ENCODE measurements around the gene LASP1.

LASP1 gene

DNA sequence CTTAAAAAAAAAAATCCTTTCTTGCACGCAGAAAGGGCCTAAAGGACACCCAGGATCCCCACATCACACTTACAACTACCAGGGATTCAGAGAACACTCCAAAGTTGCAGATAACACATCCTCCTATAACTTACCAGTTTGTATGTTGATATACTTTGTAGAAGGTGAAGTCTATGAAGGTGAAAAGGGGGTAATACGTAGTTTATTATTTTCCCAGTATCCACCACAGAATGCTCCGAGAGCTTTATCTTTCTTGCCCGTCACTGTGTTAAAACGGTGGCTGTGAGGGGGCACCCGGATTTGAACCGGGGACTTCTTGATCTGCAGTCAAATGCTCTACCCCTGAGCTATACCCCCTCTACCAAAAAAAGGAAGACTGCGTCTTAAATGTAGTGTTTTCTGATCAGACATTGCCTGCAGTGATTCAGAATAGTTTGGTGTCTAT is 8.4 kb upstream of the LASP1 start:
- TF ChIP-seq POLR2A (IDR thresholded peaks at IDR 0.05; ENCODE audit: low read depth, low read length) = no peak
- DNase-seq (ENCODE audit: insufficient read length, low spot score) (no peak), FAIRE-seq (no peak)

DNA sequence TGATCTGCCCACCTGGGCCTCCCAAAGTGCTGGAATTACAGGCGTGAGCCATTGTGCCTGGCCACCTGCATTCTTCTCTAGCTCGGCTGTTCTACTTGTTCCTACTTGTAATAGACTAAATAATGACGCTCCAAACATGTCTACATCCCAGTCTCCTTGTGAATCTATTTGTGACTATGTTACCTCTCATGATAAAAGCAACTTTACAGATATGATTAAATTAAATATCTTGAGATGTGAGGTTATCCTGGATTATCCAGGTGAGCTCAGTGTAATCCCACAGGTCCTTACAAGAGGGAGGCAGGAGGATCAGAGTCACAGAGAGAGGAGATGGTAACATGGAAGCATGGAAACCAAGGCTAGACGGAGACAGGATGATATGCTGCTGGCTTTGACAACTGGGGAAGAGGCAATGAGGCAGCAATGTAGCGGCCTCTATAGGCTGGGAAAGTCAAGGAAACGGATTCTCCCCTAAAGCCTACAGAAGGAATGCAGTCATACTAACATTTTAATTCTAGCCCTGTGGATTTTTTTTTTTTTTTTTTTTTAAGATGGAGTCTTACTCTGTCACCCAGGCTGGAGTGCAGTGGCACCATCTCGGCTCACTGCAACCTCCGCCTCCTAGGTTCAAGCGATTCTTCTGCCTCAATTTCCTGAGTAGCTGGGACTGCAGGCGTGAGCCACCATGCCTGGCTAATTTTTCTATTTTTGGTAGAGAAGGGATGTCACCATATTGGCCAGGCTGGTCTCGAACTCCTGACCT is 5.0 kb upstream of the LASP1 start:
- FAIRE-seq (no peak), DNase-seq (ENCODE audit: insufficient read length, low spot score) (no peak)
- no peak for TF ChIP-seq POLR2A (IDR thresholded peaks at IDR 0.05; ENCODE audit: low read depth, low read length)

GRCh38 chr17:38867179-38867967 is 2.5 kb upstream of the LASP1 start:
- FAIRE-seq = no peak
- no peak for TF ChIP-seq POLR2A (IDR thresholded peaks at IDR 0.05; ENCODE audit: low read depth, low read length)
- DNase-seq (ENCODE audit: insufficient read length, low spot score) = no peak

DNA sequence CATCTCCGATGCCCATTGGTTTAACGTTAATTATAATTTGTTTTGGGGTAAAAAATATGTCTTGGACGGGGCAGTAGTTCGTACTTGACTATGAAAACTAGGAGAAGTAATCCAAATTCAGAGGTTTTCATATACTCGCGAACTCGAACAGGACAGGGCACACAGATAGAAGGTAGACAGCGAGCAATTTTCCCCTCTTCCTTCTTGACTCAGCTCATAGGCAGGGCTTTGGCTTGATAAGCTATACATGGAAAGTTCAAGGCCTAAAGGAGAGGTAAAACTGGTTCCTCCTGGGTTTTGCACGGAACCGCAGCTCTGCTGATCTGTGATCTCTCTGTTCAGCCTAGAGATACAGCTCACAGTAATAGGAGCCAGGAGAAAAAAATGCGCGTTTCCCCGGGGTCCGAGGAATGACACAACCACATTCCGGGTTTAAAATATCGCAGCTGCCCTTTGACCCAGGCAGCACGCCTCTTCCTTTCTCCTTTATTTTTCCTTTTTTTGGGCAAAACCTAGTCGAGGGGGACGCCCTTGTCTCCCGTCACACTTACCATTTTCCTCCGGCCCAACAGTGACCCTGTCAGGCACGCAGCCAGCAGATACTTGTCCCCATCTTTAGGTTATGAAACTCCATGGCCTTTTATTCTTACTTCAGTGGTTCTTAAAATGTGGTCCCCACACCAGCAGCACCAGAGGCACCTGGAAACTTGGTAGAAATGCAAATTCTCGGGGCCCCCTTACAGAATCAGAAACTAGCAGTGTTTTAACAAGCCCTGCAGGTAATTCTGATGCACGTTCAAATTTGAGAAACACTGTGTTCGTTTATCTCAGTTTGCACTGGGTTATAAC is 1.7 kb upstream of the LASP1 start:
- no peak for TF ChIP-seq POLR2A (IDR thresholded peaks at IDR 0.05; ENCODE audit: low read depth, low read length)
- FAIRE-seq = no peak
- DNase-seq (ENCODE audit: insufficient read length, low spot score) = no peak

GRCh38 chr17:38868817-38869525 is 887 bp upstream of the LASP1 start:
- no peak for FAIRE-seq
- peak; percentile 37; the same call in 1 of the 2 replicates for TF ChIP-seq POLR2A (IDR thresholded peaks at IDR 0.05; ENCODE audit: low read depth, low read length)
- DNase-seq (ENCODE audit: insufficient read length, low spot score) = no peak

DNA sequence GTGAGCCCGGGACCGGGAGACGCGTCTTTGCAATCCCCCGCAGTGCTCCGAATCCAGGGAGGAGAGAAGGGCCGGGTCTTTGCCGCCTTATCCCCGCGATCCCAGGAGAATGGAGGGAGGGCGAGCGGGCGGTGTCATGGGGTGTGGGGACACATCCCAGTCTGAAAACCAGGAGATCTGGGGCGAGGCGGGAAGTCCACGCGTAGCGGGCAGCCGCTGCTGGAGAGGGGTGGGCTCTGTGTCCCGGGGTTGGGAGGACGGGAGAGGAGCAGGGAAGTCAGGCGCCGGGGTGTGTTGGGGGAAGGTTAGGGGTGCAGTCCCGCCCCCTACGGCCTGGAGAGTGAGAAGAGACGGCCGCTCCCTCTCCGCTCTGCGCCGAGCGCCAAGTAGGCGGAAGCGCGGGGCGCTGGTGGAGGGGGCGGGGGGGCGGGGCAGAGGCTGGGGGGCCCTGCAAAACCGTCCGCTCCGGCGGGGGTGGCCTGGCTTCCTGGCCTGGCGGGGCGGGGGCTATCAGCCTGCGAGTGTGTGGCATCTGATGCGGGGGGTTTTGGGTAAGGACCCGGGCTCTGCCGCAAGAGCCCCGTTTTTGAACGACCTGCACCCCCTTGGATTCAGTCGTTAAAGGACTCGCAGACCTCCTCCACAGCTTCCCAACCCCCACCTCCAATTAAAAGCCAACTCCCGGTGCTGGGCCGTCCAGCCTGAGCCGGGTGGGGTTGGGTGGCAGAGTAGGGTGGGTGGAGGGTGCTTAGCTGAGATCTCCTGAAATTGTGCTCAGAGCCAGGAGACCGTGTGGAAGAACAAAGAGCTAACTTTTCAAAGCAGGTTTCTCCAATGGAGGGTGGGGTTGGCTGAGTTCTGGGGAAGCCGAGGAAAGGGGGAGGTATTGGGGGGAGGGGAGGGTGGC is 654 bp downstream of the LASP1 start:
- TF ChIP-seq POLR2A (IDR thresholded peaks at IDR 0.05; ENCODE audit: low read depth, low read length) = peak; percentile 66
- FAIRE-seq (no peak), DNase-seq (ENCODE audit: insufficient read length, low spot score) (no peak)

DNA sequence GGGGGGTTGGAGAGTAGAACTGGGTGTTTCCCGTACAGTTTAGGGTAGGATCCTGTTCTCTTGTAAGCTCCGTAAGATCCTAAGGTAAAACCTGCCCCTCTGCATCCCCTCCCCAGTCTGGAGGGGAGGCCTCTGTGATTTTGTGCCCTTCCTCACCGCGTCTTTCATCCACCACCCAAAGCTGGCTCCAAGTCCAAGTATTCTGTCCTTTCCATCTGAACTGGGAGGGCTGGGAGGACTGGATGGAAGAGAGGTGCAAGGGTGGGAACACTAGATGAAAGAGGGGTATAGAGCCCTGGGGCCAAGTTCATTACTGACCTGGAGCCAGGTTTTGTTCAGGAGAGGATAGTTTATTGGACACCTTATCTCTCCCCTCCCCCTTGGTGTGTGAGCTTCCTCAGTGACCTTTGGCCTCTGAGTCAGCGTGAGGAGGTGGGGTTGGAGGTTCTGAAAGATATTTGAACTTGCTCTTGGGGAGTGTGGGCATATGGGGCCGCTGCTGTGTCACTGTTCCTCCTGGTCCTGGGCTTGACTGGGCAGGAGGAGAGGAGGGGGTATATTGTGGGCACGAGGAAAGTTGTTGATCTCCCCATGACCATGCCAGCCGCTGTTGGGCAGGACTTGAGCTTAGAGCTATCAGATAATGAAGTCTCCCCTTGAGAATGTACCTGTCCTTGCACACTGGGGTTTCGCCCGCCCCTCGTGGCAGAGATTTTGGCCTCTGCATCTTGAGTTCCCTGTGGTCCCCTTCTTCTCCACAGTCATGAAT is 1.6 kb downstream of the LASP1 start:
- TF ChIP-seq POLR2A (IDR thresholded peaks at IDR 0.05; ENCODE audit: low read depth, low read length) = peak; percentile 16; the same call in 1 of the 2 replicates
- DNase-seq (ENCODE audit: insufficient read length, low spot score) = no peak

GRCh38 chr17:38872027-38872511 is 2.2 kb downstream of the LASP1 start:
- FAIRE-seq = no peak

More for the DNA sequence above, 1.6 kb downstream of the LASP1 start:
- no peak for FAIRE-seq

DNA sequence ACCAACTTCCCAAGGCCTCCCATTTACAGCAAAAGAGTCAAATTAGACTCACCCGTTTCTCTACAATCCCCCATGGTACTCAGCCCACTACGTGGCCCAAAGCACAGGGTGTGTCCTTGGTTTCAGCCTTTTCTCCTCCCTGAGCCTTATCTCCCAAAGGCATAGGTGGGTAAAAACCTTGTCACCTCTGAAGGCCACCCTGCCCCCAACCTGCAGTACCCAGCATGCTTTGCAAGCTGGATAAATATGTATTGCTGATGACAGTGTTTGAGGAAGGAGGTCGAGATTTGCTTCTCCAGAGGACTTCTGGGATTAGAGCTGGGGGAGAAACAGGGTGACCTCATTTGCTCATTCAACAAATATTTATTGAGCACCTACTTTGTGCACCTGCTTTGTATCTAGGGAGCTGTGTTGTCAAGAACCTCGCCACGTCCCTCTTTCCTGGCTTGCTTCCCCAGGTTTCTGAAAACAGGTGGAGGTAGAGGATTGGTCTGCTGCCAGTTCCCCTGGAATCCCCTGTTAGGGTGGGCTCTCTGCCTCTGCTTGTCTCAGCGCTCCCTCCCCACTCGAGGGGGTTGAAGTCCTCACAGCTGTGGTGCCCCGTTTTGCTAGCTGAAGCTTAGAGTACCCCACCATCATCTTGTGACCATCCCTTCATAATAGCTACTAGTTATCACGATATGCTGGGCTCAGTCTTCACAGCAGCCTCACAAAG is 3.0 kb downstream of the LASP1 start:
- FAIRE-seq (no peak), DNase-seq (ENCODE audit: insufficient read length, low spot score) (no peak)
- TF ChIP-seq POLR2A (IDR thresholded peaks at IDR 0.05; ENCODE audit: low read depth, low read length) = no peak

More at GRCh38 chr17:38872027-38872511, 2.2 kb downstream of the LASP1 start:
- no peak for DNase-seq (ENCODE audit: insufficient read length, low spot score)
- TF ChIP-seq POLR2A (IDR thresholded peaks at IDR 0.05; ENCODE audit: low read depth, low read length) = no peak

GRCh38 chr17:38873640-38874380 is 4.0 kb downstream of the LASP1 start:
- DNase-seq (ENCODE audit: insufficient read length, low spot score) = peak; percentile 75

More at GRCh38 chr17:38873640-38874380, 4.0 kb downstream of the LASP1 start:
- no peak for FAIRE-seq
- TF ChIP-seq POLR2A (IDR thresholded peaks at IDR 0.05; ENCODE audit: low read depth, low read length) = no peak

Data from H54 (cell line).